GM21619 (cell line): ENCODE data around the gene FADS2.
A peak's percentile ranks its signal among the peaks of the same experiment; 100 is the strongest.

Experiments
- ATAC-seq: cut with Tn5 transposase; IDR thresholded peaks from one replicate; pipeline ENCODE4 v1.9.1; 2021; ENCODE audit not compliant: unreplicated experiment

Gene FADS2

GRCh38 chr11:61827571-61828378 is at the start of gene FADS2:
Gene FADS2 (plus strand): TSS chr11:61828300. CDS start chr11:61828391, 91 bp downstream.
- peak; percentile 76 for ATAC-seq

GRCh38 chr11:61778357-61778886 is 49.7 kb upstream of the FADS2 start:
- no peak for ATAC-seq

GRCh38 chr11:61778920-61779650 is 49.0 kb upstream of the FADS2 start:
- no peak for ATAC-seq

GRCh38 chr11:61779666-61780525 is 48.2 kb upstream of the FADS2 start:
- no peak for ATAC-seq

- no peak for ATAC-seq
These were observed 47.4 kb upstream of the FADS2 start for GRCh38 chr11:61780581-61781162.

DNA sequence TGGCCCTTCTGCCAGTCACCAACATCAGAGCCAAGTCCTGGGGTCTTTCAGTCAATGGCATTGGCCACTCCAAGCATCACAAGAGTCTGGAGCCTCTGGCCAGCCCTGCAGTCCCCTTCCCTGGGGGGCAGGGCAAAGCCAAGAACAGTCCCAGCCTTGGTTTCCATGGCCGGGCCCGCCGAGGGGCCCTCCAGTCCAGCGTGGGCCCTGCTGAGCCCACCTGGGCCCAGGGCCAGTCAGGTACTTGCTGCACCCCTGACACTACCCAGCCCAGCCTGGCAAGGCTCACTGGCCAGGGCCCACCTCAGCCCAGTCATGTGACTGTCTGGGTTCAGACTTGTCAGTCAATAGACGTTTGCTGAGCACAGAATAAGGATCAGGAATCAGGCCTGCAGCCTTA is 46.5 kb upstream of the FADS2 start:
- no peak for ATAC-seq

DNA sequence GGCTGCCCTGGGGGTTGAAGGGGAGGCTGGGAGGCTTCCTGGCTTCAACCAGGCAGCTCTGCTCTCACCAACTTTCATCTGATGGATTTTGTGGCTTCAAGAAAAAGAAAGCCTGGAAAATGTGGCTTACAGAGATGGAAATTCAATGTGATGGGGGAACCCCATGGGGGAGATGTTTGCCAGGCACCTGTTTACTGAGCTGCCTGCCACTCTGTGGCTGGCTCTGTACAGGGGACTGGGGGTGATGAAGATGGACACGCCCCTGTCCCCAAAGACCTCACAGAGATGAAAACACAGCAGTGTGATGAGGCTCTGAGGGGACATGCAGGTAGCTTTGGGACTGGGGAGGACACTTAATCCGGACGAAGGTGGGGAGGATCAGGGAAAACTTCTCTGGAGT is 45.8 kb upstream of the FADS2 start:
- no peak for ATAC-seq

- no peak for ATAC-seq
These were observed 45.3 kb upstream of the FADS2 start for GRCh38 chr11:61782841-61783240.

DNA sequence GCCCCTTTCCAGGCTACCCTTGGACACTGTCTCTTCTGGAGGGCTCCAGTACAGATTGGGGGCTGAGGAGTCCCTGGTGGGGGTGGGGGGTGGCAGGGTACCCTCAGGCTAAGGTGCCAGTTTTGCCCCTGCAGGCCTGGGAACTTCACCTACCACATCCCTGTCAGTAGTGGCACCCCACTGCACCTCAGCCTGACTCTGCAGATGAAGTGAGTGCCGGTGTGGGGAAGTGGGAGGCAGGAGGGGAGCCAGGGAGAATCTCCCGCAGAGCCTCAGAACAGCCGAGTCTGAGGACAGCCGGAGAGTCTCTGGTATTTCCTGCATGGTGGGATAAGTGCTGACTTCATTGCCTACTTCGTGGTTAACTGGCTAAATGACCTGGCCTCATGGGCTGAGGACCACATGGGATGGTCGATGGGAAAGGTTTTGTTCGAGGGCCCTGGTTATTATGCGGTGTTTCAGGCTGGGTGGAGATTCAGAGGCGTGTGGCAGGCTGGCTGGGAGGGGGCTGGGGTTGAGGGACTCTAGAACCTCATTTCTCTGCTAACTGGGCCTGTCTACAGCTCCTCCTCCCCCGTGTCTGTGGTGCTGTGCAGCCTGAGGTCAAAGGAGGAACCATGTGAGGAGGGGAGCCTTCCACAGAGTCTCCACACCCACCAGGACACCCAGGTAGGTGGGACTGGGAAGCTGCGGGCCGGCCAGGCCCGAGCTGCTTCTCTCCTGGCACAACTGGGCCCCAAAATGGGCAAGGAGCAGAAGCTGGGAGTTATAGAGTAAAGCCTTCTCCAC is 44.2 kb upstream of the FADS2 start:
- no peak for ATAC-seq

DNA sequence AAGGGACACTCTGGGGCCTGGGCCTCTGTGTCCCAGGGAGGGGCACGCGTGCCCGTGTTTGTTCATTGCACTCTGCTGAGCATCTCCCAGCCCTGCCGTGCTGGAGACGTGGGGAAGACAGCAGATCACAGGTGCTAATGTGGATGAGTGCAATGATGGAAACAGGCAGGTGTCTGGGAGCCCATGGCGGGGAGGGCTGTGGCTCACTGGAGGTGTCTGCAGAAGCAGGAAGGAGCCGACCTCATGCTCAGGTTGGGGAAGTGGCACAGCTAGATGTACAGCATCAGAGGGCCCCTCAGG is 43.6 kb upstream of the FADS2 start:
- ATAC-seq = no peak

- ATAC-seq = no peak
These were observed 42.2 kb upstream of the FADS2 start for GRCh38 chr11:61785837-61786402.

GRCh38 chr11:61787928-61788491 is 40.1 kb upstream of the FADS2 start:
- ATAC-seq = no peak

DNA sequence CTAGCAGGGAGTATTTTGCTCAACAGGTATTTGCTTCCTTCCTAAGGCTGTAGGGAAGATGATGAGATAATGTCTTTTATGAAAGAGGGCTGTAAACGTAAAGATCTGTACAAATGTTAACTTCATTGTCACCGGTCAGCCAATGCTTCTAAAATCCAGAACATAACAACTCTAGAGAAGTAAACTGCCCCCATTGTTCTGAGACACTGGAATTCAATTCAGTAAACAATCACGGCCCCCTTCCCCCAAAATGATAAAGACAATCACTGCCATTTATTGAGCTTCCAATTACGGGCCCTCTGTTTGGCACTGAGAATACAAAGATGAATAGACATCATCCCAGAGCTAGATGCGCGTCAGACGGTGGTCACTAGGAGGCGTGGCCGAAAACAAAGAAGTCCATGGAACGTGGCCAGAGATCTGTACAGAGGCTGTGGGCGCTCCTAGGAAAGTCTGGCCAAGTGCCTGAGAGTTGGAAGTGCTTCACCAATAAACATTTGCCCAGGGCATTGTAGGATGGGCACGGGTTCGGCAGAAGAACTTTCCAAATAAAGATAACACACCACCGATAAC is 36.3 kb upstream of the FADS2 start:
- ATAC-seq = no peak

GRCh38 chr11:61792310-61793082 is 35.6 kb upstream of the FADS2 start, which contains the start of the genes FEN1 and TMEM258:
Gene FEN1 (plus strand): TSS chr11:61792911. CDS start chr11:61795362, 2,451 bp downstream.
Gene TMEM258 (minus strand): TSS chr11:61792599. CDS start chr11:61792558, 41 bp downstream.
- peak; percentile 77 for ATAC-seq

DNA sequence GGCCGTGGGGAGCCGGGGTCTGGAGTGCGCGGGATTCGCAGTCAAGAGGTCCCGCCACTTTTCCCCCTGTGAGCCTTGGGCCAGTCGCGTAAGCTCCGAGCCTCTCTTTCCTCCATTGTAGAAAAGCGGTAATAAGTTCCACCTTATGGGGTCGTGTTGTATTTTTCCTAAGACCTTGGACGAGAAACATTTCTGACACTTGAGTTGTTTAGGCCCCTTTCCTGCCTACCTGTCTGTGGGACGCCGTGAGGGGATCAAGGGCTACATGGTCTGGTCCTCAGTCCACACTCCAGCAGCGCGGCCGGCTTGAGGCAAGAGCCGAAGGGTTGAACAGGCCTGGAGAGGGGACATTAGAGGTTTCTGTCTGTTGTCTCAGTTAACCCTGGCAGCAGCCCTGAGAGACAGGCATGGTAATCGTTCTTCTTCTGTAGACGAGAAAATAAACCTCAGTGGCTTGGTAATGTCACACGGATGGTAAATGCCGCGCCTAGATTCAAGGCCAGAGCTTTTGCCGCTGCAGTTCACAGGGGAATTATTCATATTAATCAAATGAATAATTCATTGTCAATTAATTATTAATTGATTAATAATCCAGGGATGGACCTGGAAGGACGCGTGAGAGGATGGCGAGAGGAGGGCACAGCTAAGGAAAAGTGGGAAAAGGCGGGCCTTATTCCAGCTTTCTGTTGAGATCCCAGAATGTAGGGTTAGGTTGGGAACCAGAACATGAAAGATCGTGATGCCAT is 34.8 kb upstream of the FADS2 start:
- ATAC-seq = peak; percentile 25

GRCh38 chr11:61793829-61794204 is 34.3 kb upstream of the FADS2 start:
- ATAC-seq = no peak

- no peak for ATAC-seq
These were observed 33.5 kb upstream of the FADS2 start for GRCh38 chr11:61794579-61794978.

GRCh38 chr11:61795459-61795858 is 32.6 kb upstream of the FADS2 start:
- no peak for ATAC-seq
